Measurements from ENCODE around the gene TMEM203.

The TMEM203 gene

DNA sequence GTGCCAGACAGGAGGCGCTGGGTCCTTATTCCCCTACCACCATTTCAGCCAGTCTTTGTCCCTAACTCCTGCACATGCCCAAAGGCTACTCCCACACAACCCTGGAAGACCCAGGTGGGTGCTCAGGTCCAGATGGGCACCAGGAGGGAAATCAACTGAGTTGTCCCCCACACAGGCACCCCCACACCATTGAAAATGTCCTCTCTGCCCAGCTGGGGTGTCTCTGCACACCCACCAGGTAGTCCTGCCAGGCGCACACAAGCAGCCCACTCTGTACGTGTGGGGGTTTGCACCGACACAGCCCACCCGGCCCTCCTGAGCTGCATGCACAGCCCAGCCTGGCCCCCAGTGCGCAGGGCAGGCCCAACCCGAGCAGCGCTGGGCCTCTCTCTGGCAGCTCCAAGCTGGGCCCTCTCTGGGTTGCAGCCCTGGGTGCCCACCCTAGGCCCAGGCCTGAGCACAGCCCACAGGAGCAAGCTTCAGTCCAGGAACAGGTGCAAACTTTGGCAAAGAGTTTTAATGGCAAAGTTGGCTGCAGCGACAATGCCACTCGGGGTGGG lies 14.4 kb upstream of the TMEM203 start:
- no peak for DNase-seq (ENCODE audit: low read depth, low spot score)

DNA sequence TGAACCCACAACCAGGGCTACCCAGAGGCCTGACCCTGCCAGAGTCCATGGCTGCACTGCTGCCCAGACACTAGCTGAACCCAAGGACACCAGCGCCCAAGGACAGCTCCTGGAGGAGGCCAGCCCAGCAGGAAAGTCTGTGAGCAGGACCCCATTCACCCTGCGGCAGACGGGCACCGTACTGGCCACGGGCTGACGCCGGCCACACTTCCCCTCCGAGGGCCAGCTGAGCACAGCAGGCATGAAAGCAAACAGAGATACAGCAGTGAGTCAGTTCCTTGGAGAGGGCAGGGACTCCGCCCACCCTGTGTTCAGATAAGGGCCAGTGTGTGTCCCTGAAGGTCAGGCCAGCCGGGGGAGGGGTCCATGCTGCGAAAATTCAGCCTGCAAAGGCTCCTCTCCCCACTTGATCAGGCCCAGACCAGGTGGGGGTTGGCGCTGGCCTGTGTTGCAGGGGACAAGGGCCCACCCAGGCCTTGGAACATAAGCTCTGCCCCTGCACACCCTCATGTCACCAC lies 13.4 kb upstream of the TMEM203 start:
- DNase-seq (ENCODE audit: low read depth, low spot score), result no peak

DNA sequence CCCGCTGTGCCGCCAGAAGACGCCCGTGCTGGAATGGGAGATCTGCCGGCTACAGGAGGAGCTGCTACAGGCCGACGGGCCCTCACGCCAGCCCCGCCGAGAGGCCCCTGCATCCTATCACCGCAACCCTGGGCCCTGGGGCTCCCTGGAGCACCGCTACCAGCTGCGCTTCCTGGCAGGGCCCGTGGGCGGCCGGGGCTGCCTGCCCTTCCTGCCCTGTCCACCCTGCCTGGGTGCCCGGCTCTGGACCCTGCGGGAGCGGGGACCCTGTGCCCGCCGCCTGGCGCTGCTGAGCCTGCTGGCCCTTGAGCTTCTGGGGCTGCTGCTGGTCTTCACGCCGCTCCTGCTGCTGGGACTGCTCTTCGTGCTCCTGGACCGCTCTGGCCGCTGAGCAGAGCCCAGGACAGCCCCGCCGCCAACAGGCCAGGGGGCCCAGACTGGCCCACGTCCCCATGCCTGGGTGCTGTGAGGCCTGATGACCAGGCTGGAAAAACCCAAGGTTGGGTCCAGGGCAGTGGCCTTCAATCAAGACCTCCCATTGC lies 12.8 kb upstream of the TMEM203 start:
- DNase-seq (ENCODE audit: low read depth, low spot score), result no peak

DNA sequence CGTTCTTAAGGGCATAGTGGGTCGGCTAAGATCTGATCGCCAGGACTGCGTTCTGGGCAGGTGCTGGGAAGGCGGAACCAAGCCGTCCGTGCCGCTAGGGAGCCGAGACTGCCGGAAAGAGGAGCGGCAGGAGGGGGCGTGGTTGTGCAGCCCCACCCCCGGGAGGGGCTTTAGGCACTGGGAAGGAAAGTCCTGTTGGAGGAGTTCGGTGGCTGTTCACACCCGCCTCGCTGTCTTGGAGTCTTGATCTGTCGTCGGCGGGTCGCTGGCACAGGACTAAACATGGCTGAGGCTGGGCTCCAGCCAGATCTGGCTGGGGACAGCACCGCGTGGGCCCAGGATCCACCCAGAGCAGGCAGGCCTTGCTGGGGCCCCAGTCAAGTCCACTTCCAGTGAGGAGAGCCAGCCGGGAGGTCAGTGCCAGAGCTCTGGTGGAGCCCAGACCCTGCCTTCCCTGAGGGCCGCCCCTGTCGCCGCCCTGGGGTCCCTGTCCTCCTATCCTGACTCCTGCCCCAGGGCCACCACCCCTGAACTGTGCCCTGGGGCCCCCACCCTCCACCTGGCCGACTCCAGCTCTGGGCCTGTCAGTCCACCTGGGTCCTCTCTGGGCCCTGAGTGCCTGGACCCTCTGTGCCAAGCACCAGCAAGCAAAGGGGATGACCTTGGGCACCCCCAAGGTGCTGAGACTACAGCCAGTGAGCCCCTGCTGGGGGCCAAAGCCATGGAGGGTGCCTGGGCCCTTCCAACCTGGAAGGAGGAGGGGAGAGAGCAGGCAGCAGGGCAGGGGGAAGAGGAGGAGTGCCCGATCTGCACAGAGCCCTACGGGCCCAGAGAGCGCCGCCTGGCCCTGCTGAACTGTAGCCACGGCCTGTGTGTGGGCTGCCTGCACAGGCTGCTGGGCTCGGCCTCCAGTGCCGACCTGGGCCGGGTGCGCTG lies 12.1 kb upstream of the TMEM203 start:
- no peak for DNase-seq (ENCODE audit: low read depth, low spot score)

DNA sequence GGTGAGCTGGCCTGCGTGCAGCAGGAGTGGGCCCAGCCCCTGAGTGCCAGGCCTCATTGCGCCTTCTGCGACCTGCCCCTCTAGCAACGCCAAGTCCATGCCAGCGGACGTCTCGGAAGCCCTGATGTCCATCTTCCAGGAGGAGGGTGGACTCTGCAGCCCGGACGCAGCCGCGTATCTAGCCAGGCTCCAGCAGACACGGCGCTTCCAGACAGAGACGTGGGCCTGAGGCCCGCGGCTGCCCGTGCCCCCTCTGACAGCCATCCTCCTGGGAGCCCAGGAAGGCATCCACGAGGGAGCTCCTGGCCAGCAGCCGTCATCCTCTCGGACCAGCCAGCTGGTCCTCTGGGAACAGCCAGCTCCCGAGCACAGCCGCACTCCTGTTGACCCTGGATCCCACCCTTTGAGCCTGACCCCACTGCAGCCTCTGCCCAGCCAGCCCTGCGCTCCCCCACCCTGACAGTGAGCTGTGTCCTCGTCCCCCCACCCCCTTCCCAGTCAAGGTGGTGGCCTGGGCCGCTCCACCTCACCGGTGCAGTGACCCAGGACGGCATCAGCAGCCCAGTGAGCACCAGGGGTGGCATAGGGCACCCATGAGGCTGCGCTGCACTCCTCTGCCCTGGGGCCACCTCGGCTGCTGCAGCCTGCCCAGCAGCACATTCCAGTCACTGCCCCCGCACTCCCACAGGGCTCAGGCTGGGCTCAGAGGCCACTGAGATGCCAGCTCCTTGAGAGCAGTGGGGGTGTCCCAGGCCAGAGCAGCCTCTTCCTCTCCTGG lies 10.9 kb upstream of the TMEM203 start:
- no peak for DNase-seq (ENCODE audit: low read depth, low spot score)

DNA sequence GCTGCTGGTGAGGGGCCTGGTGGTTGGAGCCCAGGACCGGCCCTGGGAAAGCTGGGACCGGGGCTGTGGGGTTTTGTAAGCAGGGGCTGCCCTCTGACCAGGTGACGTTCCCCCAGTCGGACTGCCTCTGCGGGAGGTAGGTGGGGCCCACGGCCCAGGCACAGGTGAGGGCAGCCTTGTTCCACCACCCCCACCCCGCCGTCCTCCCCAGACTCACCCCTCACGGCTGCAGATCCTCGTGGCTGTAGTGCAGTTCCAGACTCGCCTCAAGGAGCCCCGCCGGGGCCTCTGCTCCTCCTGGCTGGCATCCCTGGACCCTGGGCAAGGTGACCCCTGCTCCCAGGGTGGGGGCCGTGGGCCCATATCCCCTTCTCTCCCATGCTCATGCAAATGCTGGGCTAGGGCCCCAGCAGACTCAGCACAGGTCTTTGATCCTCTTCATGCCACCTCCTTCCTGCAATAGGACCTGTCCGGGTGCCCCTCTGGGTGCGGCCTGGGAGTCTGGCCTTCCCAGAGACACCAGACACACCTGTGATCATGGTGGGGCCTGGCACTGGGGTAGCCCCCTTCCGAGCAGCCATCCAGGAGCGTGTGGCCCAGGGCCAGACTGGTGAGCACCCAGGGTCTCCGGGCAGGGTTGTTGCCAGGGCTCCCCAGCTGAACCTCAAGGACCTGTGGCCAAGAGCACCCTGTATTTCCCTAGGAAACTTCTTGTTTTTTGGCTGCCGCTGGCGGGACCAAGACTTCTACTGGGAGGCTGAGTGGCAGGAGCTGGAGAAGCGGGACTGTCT lies 9.9 kb upstream of the TMEM203 start:
- no peak for DNase-seq (ENCODE audit: low read depth, low spot score)

DNA sequence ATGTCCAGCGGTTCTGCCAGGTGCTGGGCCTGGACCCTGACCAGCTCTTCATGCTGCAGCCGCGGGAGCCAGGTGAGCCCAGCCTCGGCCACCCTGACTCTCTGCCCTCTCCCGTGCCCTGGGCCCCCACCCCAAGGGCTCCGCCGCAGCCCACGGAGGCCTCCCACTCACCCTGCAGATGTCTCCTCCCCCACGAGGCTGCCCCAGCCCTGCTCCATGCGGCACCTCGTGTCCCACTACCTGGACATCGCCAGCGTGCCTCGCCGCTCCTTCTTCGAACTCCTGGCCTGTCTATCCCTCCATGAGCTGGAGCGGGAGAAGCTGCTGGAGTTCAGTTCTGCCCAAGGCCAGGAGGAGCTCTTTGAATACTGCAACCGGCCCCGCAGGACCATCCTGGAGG lies 9.2 kb upstream of the TMEM203 start:
- DNase-seq (ENCODE audit: low read depth, low spot score), result no peak

DNA sequence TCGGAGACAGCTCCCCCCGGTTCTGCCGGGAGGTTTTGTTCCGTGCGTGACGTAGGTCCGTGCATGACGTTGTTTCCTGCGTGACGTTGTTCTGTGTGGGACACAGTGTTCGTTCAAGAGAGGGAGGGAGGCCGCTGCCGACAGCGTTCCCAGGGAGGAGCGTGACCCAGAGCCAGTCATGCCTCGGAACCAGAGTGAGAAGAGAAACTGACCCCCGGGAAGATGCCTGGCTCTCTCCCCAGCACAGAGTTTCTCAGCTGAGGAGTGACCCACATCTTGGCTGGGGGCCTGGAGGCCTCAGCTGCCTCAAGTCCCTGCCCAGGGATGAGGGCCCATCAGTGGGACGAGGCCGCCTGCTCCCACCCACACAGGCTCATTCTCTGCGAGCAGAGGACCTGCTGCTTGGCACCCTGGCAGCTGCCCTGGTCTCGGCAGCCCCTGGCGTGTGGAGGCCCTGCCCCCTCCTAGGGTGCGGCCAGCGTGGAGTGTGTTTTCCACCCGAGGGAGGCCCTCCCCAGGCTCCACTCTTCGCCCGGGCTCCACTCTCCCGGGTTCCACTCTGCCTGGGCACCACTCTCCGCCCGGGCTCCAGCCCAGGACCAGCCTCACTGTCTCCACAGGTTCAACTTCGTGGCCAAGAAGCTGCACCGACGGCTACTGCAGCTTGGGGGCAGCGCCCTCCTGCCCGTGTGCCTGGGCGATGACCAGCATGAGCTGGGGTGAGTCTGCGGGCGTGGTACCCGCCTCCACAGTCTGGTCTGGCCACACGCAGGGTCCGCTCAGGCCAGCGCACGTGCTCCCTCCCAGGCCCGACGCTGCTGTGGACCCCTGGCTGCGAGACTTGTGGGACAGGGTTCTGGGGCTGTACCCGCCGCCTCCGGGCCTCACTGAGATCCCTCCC lies 8.0 kb upstream of the TMEM203 start:
- no peak for DNase-seq (ENCODE audit: low read depth, low spot score)

DNA sequence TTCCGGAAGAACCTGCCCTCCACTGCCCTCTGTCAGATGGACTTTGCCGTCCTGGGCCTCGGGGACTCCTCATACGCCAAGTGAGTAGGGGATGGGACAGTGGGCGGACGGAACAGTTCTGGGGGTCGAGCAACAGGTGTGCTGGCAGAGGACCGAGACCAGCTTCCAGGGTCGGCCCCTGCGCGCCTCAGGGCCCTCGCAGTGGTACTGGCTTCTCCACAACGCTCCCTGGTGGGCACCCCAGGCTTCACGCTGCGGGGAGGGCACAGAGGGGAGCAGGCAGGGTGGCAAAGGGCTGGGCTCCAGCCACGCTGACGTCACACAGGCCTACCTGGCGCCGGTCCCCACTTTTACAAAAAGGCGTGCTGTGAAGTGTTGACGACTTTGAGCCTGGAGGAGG lies 7.1 kb upstream of the TMEM203 start:
- no peak for DNase-seq (ENCODE audit: low read depth, low spot score)

DNA sequence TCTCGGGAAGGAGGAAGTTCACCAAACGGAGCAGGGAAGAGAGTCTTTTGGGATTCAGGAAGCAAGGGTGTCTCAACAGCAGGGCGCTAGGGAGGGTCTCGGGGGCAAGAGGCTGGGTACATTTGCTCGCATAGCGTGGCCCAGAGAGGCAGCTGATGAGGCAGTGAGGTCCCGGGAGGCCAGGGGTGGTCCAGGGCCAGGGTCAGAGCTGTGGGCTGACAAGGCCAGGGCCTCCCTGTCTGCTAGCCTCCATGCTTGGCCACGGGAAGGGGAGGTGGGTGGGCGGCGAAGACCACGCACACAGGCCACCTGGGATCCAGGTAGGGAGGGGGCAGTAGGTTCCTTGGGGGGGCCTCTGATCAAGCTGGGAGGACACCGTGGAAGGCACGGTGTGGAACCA lies 6.1 kb upstream of the TMEM203 start:
- DNase-seq (ENCODE audit: low read depth, low spot score), result no peak

DNA sequence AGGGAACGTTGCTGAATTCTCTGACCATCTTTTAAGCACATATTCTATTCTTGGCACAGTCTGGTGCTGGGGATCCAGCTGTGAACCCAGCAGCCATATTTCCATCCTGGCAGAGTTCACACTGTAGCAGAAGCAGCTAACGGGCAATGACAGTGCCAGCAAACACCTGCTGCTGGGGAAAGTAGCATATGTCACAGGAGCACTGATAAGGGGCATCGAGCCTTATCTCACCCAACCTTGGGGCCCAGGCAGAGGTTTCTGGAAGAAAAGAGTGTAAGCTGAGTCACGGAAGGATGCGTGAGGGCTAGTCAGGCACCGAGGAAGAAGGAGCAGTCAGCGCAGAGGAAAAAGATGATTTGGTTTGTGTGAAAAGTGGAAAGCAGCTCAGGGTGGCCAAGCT lies 1.2 kb upstream of the TMEM203 start:
- DNase-seq (ENCODE audit: low read depth, low spot score), result no peak

DNA sequence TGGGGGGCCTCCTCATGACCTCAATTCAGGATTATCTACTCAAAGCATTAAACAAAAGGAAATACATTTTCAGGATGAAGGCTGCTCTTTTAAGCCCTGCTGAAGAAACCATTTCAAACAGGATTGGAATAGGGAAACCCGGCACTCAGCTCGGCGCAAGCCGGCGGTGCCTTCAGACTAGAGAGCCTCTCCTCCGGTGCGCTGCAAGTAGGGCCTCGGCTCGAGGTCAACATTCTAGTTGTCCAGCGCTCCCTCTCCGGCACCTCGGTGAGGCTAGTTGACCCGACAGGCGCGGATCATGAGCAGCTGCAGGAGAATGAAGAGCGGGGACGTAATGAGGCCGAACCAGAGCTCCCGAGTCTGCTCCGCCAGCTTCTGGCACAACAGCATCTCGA lies 720 bp downstream of the TMEM203 start:
- no peak for DNase-seq (ENCODE audit: low read depth, low spot score)

DNA sequence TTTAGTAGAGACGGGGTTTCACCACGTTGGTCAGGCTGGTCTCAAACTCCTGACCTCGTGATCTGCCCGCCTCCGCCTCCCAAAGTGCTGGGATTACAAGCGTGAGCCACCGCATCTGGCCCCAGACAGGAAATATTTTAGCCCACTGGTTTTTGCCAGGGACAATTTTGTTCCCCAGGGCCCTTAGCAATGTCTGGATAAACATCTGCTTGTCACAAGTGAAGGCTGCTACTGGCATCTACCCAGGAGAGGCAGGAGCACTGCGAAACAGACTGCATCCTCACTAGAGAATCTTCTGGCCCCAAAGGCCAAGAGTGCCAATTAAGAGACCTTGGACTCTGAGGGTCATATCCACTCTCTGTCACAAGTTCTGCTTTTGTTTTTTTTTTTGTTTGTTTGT lies 2.5 kb downstream of the TMEM203 start:
- no peak for DNase-seq (ENCODE audit: low read depth, low spot score)

DNA sequence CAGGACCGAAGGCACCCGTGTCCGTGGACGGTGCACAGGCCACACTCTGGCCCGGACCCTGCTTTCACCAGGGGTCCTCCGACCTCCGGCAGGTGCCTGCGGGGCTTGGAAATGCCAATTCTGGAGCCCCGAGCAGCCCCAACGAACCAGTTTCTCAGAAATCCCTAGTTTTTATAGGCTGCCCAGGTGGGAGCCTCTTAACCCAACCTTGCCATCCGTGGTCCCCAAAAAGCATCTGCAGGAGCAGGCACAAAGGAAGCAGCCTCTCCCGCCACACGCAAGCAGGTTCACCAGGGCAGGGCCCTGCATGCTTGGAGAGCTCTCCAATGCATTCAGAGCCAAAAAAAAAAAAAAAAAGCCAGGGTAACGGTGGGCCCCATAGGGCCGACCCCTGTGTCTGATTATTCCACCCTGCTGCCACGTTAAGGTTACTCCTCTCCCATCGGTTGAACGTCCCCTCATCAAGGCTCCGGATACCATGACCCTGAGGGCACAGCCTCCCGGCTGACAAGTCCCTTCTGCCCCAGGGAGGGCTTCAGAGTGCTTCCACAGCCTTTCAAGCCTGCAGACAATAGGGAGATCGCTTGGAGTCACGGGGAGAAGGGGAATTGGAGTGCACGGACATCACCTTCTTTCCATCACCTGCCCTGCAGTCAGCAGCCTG lies 4.1 kb downstream of the TMEM203 start:
- DNase-seq (ENCODE audit: low read depth, low spot score), result no peak

DNA sequence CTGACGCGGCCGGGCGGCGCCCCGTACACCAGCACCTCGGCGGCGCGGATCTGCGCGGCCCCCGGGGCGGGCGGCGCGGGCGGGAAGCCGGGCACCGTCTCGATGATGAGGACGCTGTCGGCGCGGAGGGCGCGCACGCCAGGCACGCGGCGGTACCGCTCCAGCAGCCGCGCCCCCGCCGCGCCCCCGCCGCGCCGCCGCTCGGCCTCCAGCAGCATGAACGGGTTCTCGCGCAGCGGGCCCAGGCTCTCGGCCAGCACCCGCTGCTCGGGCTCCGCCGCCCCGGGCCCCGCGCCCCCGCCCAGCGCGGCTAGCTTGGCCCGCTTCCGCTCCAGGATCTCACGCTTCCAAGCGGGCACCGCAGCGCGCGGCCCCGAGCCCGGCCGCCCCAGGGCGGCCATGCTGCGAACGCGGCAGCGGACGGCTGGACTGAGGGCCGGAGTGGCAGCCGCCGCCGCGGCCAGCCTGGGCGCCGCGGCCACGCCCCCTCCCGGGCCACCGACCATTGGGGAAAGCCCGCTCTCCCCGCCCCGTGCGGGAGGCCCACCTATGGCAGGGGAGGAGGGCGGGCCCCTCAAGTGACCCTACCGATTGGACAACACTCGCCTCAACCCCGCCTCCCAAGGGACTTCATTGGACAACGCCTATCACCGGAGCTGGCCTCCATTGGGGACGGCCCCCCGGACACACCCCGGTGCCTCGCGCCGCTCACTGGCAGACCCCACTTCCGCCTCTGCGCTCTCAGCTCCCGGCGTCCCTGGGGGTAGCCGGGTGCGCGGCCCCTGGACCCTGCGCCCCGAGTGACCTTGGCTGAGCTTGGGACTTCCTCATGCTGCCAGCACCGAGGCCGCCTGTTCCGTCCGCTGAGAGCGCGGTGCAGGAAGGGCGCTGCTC lies 4.9 kb downstream of the TMEM203 start, which contains the start of gene TPRN:
Gene TPRN (minus strand): TSS at position 431 of the 894 bp plus-strand sequence. CDS start 30 bp downstream, at position 401.
- DNase-seq (ENCODE audit: low read depth, low spot score), result peak; percentile 99

DNA sequence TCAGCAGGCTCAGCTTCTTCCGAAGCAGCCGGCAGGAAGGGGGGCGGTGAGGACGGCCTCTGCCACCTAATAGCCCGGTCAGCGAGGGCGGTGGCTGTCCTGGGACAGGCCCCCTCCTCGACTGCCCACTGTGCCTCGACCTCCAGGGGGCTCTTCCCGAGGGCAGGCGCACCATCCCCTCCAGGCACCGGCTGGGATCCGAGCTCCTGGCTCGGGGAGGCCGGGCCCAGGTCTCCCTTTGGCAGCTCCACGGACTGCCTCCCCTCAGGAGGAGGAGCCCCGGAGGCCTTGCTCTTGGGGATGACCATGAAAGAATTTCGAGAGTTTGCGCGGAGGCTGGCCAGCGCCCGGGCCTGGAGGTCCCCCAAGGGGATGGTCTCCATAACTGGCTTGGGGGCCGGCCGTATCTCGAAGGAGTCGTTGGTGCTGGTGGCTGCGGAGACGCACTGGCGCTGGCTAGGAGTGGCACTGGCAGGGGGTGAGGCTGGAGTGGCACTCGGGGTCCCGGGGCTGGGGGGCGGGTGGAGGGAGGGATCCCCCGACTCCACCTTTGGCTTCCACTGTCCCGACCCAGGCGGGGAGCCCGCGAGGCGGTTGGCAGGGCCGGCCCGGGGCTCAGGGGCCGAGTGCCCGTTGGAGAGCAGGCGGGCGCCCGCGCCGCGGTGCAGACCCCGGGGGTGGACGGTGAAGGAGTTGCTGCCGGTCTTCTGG lies 5.9 kb downstream of the TMEM203 start:
- DNase-seq (ENCODE audit: low read depth, low spot score), result no peak

DNA sequence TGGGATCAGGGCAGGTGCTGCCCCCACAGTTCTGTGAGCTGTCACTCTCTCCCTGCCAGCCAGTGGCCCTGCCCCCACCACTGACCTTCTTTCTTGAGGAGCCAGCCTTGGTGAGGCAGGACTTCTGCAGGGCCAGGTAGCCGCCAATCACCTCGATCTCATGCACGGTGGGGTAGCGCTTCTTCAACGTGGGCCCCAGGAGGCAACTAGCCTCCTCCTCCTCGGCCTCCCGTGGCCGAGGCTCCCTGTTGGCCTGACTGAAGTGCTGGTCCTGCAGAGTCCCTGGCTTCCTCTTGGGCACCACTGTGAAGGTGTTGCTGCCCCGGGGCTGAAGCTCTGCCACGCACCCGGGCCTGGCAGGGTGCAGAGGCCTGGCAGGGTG lies 6.6 kb downstream of the TMEM203 start:
- no peak for DNase-seq (ENCODE audit: low read depth, low spot score)
